Right lobe of liver (tissue), 4 donors: ENCODE measurements around the gene TNIK.

Source experiments
- CTCF ChIP-seq, 4 donors: fragments of 200-600 bp in 3 of 4; fragments of 450-650 bp in 1 of 4; IDR thresholded peaks; one replicate each; pipeline versions ENCODE4 v1.5.1 to v1.8.0; 2016 to 2022; ENCODE audit warnings: antibody characterized with exemption in 4 of 4, mild to moderate bottlenecking in 2 of 4
- POLR2A ChIP-seq: fragments of 450-650 bp; IDR thresholded peaks from one replicate; pipeline ENCODE4 v1.6.1; 2017; ENCODE audit warnings: antibody characterized with exemption, mild to moderate bottlenecking
- donor health status: DM: no; HTN: no; CAD: no.
- donor health status: DM: no; HTN: no; CAD: no.
- donor health status: DM: no; HTN: yes; CAD: no.

- TF ChIP-seq CTCF (IDR thresholded peaks at IDR 0.05) (no peak), POLR2A (no peak)
Measured at GRCh38 chr3:171320750-171321558, 139.3 kb downstream of the TNIK start.
